Measurements from ENCODE around the gene PDK2. TPM values are rescaled to one million over a fixed set of nuclear protein-coding genes. Genes with fewer than 3 reads are reported as not detected.

Gene PDK2
- total RNA-seq, 3 donors from 2014 or later, result 51.0 to 91.6 (median 72.6) TPM

DNA sequence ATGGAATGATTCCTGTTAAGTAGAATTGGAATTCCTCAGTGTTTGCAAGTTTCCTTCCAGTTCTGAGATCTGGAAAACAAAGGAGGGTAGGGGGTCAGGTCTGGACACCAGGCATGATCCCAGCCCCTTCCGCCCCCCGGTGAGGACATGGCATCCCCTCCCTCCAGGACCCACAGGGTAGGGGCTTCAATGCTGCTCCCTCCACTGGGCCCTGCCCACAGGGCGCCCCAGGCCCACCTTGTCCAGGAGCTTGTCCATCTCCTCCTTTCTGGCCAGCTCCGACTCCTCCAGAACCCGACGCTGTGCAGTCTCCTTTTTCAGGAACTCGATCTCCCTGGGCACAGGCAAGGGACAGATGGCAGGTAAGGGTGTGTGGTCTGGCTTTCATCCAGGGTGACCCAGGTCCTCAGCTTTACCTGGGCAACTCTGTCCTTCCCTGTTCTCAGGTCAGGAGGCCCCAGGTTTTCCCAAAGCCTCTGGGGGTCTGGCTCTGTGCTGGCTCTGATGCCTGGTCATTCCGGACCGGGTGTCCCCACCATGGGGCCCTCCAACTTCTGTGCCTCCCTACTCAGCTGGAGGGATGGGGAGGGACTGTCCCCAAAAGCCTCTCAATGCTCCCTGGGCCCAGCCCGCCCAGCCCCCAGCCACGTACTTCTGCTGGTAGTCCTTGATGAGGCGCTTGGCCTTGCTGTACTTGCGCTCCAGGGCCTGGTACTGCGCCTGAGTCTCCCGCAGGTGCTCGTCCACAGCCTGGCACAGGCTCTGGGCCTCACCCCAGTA, 40.4 kb downstream of the PDK2 start:
- Histone ChIP-seq H3K9me3 (no peaks in the 10 kb centered on the region), H3K4me1 (ENCODE audit: low read depth) (no peaks in the 10 kb centered on the region), H3K4me3 (no peak overlapping the region), H3K36me3 (ENCODE audit: low read depth) (peaks cover 3% of the 10 kb centered on the region)
- no peak for TF ChIP-seq CTCF (IDR thresholded peaks at IDR 0.05)
- no peak for DNase-seq
- intact Hi-C loops (cut with DNase I, micrococcal nuclease), result no loop called here
- no peak for ATAC-seq

- TF ChIP-seq CTCF (IDR thresholded peaks at IDR 0.05), result no peak
- DNase-seq (no peak), ATAC-seq (no peak)
- H3K36me3 ChIP-seq (ENCODE audit: low read depth), result peaks cover 3% of the 10 kb centered on the region
- H3K4me1 ChIP-seq (ENCODE audit: low read depth), result no peaks in the 10 kb centered on the region
- no peak overlapping the region for H3K4me3 ChIP-seq
- H3K9me3 ChIP-seq, result no peaks in the 10 kb centered on the region
- intact Hi-C loops (cut with DNase I, micrococcal nuclease), result no loop called here
Observed at GRCh38 chr17:50136096-50136687, 41.0 kb downstream of the PDK2 start.

- ATAC-seq, result no peak
- H3K9me3 ChIP-seq, result no peaks in the 10 kb centered on the region
- DNase-seq, result no peak
- intact Hi-C loops (cut with DNase I, micrococcal nuclease), result no loop called here
- TF ChIP-seq CTCF (IDR thresholded peaks at IDR 0.05), result no peak
- H3K4me1 ChIP-seq (ENCODE audit: low read depth), result no peaks in the 10 kb centered on the region
- no peak overlapping the region for H3K4me3 ChIP-seq
- H3K36me3 ChIP-seq (ENCODE audit: low read depth), result peaks cover 3% of the 10 kb centered on the region
Observed at GRCh38 chr17:50137042-50137441, 41.9 kb downstream of the PDK2 start.

DNA sequence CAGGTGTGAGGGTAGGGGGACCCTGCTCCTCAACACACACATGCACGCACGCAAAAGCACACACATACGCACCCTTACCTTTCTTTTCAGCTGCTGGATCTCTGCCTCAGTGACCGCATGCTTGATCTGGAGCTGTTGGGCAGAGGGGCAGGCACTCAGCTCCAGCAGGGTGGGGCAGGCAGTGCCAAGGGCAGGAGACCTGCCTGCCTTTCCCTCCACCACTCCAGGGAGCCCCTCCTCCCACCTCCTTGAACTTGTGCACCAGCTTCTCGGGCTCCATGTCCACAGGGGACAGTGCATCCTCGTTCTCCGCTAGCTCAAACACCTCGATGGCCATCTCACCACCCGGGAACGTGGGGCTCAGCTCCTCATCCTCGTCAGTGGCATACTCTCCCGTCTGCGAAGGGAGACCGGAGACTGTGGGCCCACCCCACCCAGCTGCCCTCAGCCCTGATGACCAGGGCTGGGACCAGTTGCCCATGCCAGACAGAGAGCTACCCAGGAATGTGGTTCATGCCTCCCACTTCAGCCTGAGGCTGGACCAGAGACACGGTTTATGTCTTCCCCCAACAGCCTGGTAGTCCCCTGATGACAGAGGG, 44.1 kb downstream of the PDK2 start:
- H3K4me1 ChIP-seq (ENCODE audit: low read depth), result no peaks in the 10 kb centered on the region
- ATAC-seq (no peak), DNase-seq (no peak)
- intact Hi-C loops (cut with DNase I, micrococcal nuclease), result no loop called here
- H3K9me3 ChIP-seq, result no peaks in the 10 kb centered on the region
- H3K36me3 ChIP-seq (ENCODE audit: low read depth), result peaks cover 3% of the 10 kb centered on the region
- no peak overlapping the region for H3K4me3 ChIP-seq
- TF ChIP-seq CTCF (IDR thresholded peaks at IDR 0.05), result no peak

GRCh38 chr17:50139950-50140885, 45.1 kb downstream of the PDK2 start:
- Histone ChIP-seq H3K9me3 (no peaks in the 10 kb centered on the region), H3K4me1 (ENCODE audit: low read depth) (no peaks in the 10 kb centered on the region), H3K36me3 (ENCODE audit: low read depth) (peaks cover 3% of the 10 kb centered on the region), H3K4me3 (no peak overlapping the region)
- peak; percentile 90 for TF ChIP-seq CTCF (IDR thresholded peaks at IDR 0.05)
- intact Hi-C loops (cut with DNase I, micrococcal nuclease), result no loop called here
- ATAC-seq (peak; percentile 94), DNase-seq (peak; percentile 81 to 83 (median 82))
